OCI-LY7 (cell line): ENCODE measurements around the gene KCNK13. TPM values are rescaled to one million over a fixed set of nuclear protein-coding genes. Genes with fewer than 3 reads are reported as not detected.

Experiments
- BruUV-seq: library from RNA; stranded (reverse); fragments of 400-500 nt; replicated peaks from 2 replicates; lab custom pipeline; 2021; lab: Mats Ljungman, UMichigan
- CTCF ChIA-PET: fragments of 300-600 bp; sonication (Branson Sonifier 250); formaldehyde crosslinking; loops from one replicate; lab custom pipeline; 2022; ENCODE audit warnings: antibody characterized with exemption; ENCODE audit not compliant: unreplicated experiment; lab: Charles Lee
- POLR2A ChIA-PET: fragments of 300-600 bp; sonication (Branson Sonifier 250); formaldehyde crosslinking; loops from one replicate; lab custom pipeline; 2022; ENCODE audit warnings: antibody characterized with exemption; lab: Charles Lee
- DNase-seq: peaks from one replicate; pipeline ENCODE4 v3.0.0-alpha.2; 2015; ENCODE audit warnings: low spot score
- H2AFZ ChIP-seq: fragments of 200-600 bp; sonication (generic), shearing (Covaris generic); 2 replicates; pipeline ENCODE4 v1.6.1; 2014; ENCODE audit warnings: mild to moderate bottlenecking, antibody characterized with exemption, low read length, moderate library complexity
- H3K27ac ChIP-seq: fragments of 200-600 bp; sonication (generic); 2 replicates; pipeline ENCODE4 v1.5.1; 2014; ENCODE audit warnings: mixed run types, low read depth, mild to moderate bottlenecking, moderate library complexity, low read length, inconsistent platforms; ENCODE audit not compliant: poor library complexity, severe bottlenecking
- H3K36me3 ChIP-seq: fragments of 200-600 bp; sonication (generic); 2 replicates; pipeline ENCODE4 v1.6.1; 2014; ENCODE audit warnings: mild to moderate bottlenecking, antibody characterized with exemption, low read length, moderate library complexity, mixed read lengths; ENCODE audit not compliant: insufficient read depth
- H3K4me1 ChIP-seq: fragments of 200-600 bp; sonication (generic); 2 replicates; pipeline ENCODE4 v1.5.1; 2014; ENCODE audit warnings: mild to moderate bottlenecking, low read length; ENCODE audit not compliant: insufficient read depth, poor library complexity, severe bottlenecking
- H3K4me2 ChIP-seq: fragments of 200-600 bp; sonication (generic); 2 replicates; pipeline ENCODE4 v1.6.1; 2014; ENCODE audit warnings: mild to moderate bottlenecking, low read length
- H3K4me3 ChIP-seq: fragments of 200-600 bp; sonication (generic); 2 replicates; pipeline ENCODE4 v1.5.1; 2014; ENCODE audit warnings: mild to moderate bottlenecking, low read depth, low read length; ENCODE audit not compliant: poor library complexity, severe bottlenecking
- H3K79me2 ChIP-seq: fragments of 200-600 bp; sonication (generic); 2 replicates; pipeline ENCODE4 v1.6.1; 2016; ENCODE audit warnings: low read depth, mild to moderate bottlenecking, low read length, moderate library complexity, mixed read lengths; ENCODE audit not compliant: insufficient read depth
- H3K9me2 ChIP-seq: fragments of 200-600 bp; sonication (generic); 2 replicates; pipeline ENCODE4 v1.6.1; 2016; ENCODE audit warnings: mild to moderate bottlenecking, low read length, mixed read lengths; ENCODE audit not compliant: insufficient read depth
- H3K9me3 ChIP-seq: fragments of 200-600 bp; sonication (generic); 2 replicates; pipeline ENCODE4 v1.6.1; 2014; ENCODE audit warnings: mild to moderate bottlenecking, mixed run types, low read length, mixed read lengths
- H4K20me1 ChIP-seq: fragments of 200-600 bp; sonication (generic); 2 replicates; pipeline ENCODE4 v1.6.1; 2014; ENCODE audit warnings: mild to moderate bottlenecking, antibody characterized with exemption, low read length, moderate library complexity, mixed read lengths; ENCODE audit not compliant: insufficient read depth
- CTCF ChIP-seq: fragments of 200-600 bp; sonication (generic); conservative IDR thresholded peaks from 2 replicates; pipeline ENCODE4 v1.5.1; 2014; ENCODE audit warnings: mild to moderate bottlenecking, antibody characterized with exemption, low read length, moderate library complexity, mixed read lengths
- EZH2phosphoT487 ChIP-seq: fragments of 200-600 bp; sonication (generic); IDR thresholded peaks from 2 replicates; pipeline ENCODE4 v1.6.1; 2018; ENCODE audit warnings: low read depth, borderline replicate concordance, mild to moderate bottlenecking, mixed run types, antibody characterized with exemption, low read length, moderate library complexity, mixed read lengths
- intact Hi-C: fragments of 100-400 bp; cut with micrococcal nuclease; formaldehyde crosslinking; loops from one replicate; pipeline ENCODE4 v1.10.0; 2022; ENCODE audit not compliant: unreplicated experiment
- total RNA-seq, 2 experiments: library from RNA; depleted of rRNA in 1 of 2; stranded (reverse); fragments of >200 nt in 1 of 2; shearing (Covaris generic) in 1 of 2; gene quantifications; 2 replicates each; pipeline ENCODE4 v1.2.3, GENCODE V29; 2014 to 2022

The KCNK13 gene
- total RNA-seq, 2 experiments from 2014 or later, result not detected

GRCh38 chr14:90184571-90185266 is 122.9 kb downstream of the KCNK13 start:
- BruUV-seq, result no TSS peak
- CTCF ChIA-PET, result interaction anchor here (0.6 kb wide), 1 partner anchor 270 kb away, joined by 4 read pairs; no protein-coding TSS in a partner anchor
- intact Hi-C loops, result no loop called here

GRCh38 chr14:90188588-90188987 is 126.8 kb downstream of the KCNK13 start:
- Histone ChIP-seq H3K4me2 (no peak overlapping the region), H3K27ac (no peak overlapping the region), H4K20me1 (no peaks in the 10 kb centered on the region), H3K4me1 (no peaks in the 10 kb centered on the region), H3K9me2 (no peaks in the 10 kb centered on the region), H3K79me2 (no peaks in the 10 kb centered on the region), H3K9me3 (no peaks in the 10 kb centered on the region), H3K36me3 (no peaks in the 10 kb centered on the region), H2AFZ (no peak overlapping the region), H3K4me3 (no peak overlapping the region)
- BruUV-seq, result no TSS peak
- CTCF ChIA-PET, result no interaction called here
- no peak for DNase-seq
- intact Hi-C loops, result no loop called here
- POLR2A ChIA-PET, result no interaction called here
- no peak for TF ChIP-seq EZH2phosphoT487
- TF ChIP-seq CTCF, result no peak

More at GRCh38 chr14:90184571-90185266, 122.9 kb downstream of the KCNK13 start:
- no peak for DNase-seq
- no peak overlapping the region for H3K4me2 ChIP-seq
- POLR2A ChIA-PET, result interaction anchor here (0.7 kb wide), 1 partner anchor 236 kb away, joined by 3 read pairs; no protein-coding TSS in a partner anchor
- H3K4me3 ChIP-seq, result no peak overlapping the region
- no peaks in the 10 kb centered on the region for H3K9me3 ChIP-seq
- H4K20me1 ChIP-seq, result no peaks in the 10 kb centered on the region
- H3K9me2 ChIP-seq, result no peaks in the 10 kb centered on the region
- H3K79me2 ChIP-seq, result no peaks in the 10 kb centered on the region
- no peaks in the 10 kb centered on the region for H3K36me3 ChIP-seq
- no peak overlapping the region for H3K27ac ChIP-seq
- H2AFZ ChIP-seq, result no peak overlapping the region
- no peaks in the 10 kb centered on the region for H3K4me1 ChIP-seq
- TF ChIP-seq CTCF (no peak), EZH2phosphoT487 (no peak)

- Histone ChIP-seq H3K4me3 (no peak overlapping the region), H3K4me1 (no peaks in the 10 kb centered on the region), H3K4me2 (no peak overlapping the region), H3K27ac (no peak overlapping the region), H3K36me3 (no peaks in the 10 kb centered on the region), H3K9me3 (no peaks in the 10 kb centered on the region), H4K20me1 (no peaks in the 10 kb centered on the region), H3K9me2 (no peaks in the 10 kb centered on the region), H3K79me2 (no peaks in the 10 kb centered on the region), H2AFZ (no peak overlapping the region)
- POLR2A ChIA-PET, result no interaction called here
- no peak for DNase-seq
- intact Hi-C loops, result no loop called here
- no TSS peak for BruUV-seq
- TF ChIP-seq CTCF, result no peak
- no peak for TF ChIP-seq EZH2phosphoT487
- CTCF ChIA-PET, result no interaction called here
These were observed 129.4 kb downstream of the KCNK13 start for GRCh38 chr14:90191154-90191553.
